Activated naive CD8-positive, alpha-beta T cell treated with anti-CD3 and anti-CD28 coated beads, Interleukin-2, amount 10 ng/mL, durations not matched to agents 7 days and 5 days (primary cell): ENCODE results near the gene KCNJ14. TPM values are rescaled to one million over a fixed set of nuclear protein-coding genes. Genes with fewer than 3 reads are reported as not detected.
A peak's percentile ranks its signal among the peaks of the same experiment; 100 is the strongest.

Source experiments
- ATAC-seq: fragments of 150-1000 bp; cut with Tn5 transposase; one replicate; pipeline ENCODE4 v1.10.0; 2021; ENCODE audit warnings: low read depth, moderate library complexity
- POLR2A ChIA-PET: fragments of 350-600 bp; sonication (Branson Sonifier 250); formaldehyde crosslinking; loops from one replicate; lab custom pipeline; 2021; ENCODE audit warnings: antibody characterized with exemption; lab: Charles Lee
- DNase-seq: peaks from one replicate; pipeline ENCODE4 v3.0.0; 2021
- H3K27ac Mint-ChIP-seq: one replicate; pipeline ENCODE4 v1.8.0; 2022; ENCODE audit warnings: mild to moderate bottlenecking, mixed read lengths
- H3K27me3 Mint-ChIP-seq: one replicate; pipeline ENCODE4 v1.8.0; 2022; ENCODE audit warnings: mild to moderate bottlenecking, moderate library complexity, mixed read lengths
- H3K36me3 Mint-ChIP-seq: one replicate; pipeline ENCODE4 v1.8.0; 2021; ENCODE audit warnings: mild to moderate bottlenecking, mixed read lengths
- H3K4me1 Mint-ChIP-seq: one replicate; pipeline ENCODE4 v1.8.0; 2021; ENCODE audit warnings: mixed read lengths
- H3K4me3 Mint-ChIP-seq: one replicate; pipeline ENCODE4 v1.8.0; 2022; ENCODE audit warnings: mild to moderate bottlenecking, moderate library complexity, mixed read lengths
- H3K9me3 Mint-ChIP-seq: one replicate; pipeline ENCODE4 v1.8.0; 2021; ENCODE audit warnings: mixed read lengths
- total RNA-seq, 2 experiments: library from RNA; stranded (reverse); gene quantifications; one replicate each; pipeline ENCODE4 v1.2.3, GENCODE V29; 2021

Gene KCNJ14
- total RNA-seq, 2 experiments from 2014 or later, result 1.4 TPM

- no peak for DNase-seq
- no peak for ATAC-seq
- Mint-ChIP-seq H3K4me1 (peaks cover 9% of the 10 kb centered on the region), H3K9me3 (no peaks in the 10 kb centered on the region), H3K36me3 (no peaks in the 10 kb centered on the region), H3K27ac (no peak overlapping the region), H3K27me3 (no peaks in the 10 kb centered on the region), H3K4me3 (no peak overlapping the region)
- POLR2A ChIA-PET, result no interaction called here
Measured at GRCh38 chr19:48512504-48513288, 57.3 kb downstream of the KCNJ14 start.

GRCh38 chr19:48513289-48514122, 58.1 kb downstream of the KCNJ14 start:
- Mint-ChIP-seq H3K36me3 (no peaks in the 10 kb centered on the region), H3K4me1 (peaks cover 9% of the 10 kb centered on the region), H3K4me3 (no peak overlapping the region), H3K9me3 (no peaks in the 10 kb centered on the region), H3K27me3 (no peaks in the 10 kb centered on the region), H3K27ac (peak overlapping the region; percentile 57)
- ATAC-seq, result peak; percentile 78
- DNase-seq, result peak; percentile 71
- POLR2A ChIA-PET, result interaction anchor here (0.6 to 1.0 kb wide), 2 partner anchors 11 to 221 kb away, joined by 3 read pairs; no protein-coding TSS in a partner anchor

GRCh38 chr19:48514123-48514458, 58.7 kb downstream of the KCNJ14 start:
- no peaks in the 10 kb centered on the region for H3K36me3 Mint-ChIP-seq
- no peak overlapping the region for H3K4me3 Mint-ChIP-seq
- peak overlapping the region; percentile 57 for H3K27ac Mint-ChIP-seq
- DNase-seq (no peak), ATAC-seq (no peak)
- POLR2A ChIA-PET, result interaction anchor here (0.6 to 1.0 kb wide), 2 partner anchors 12 to 221 kb away, joined by 3 read pairs; no protein-coding TSS in a partner anchor
- H3K27me3 Mint-ChIP-seq, result no peaks in the 10 kb centered on the region
- no peaks in the 10 kb centered on the region for H3K9me3 Mint-ChIP-seq
- H3K4me1 Mint-ChIP-seq, result peaks cover 9% of the 10 kb centered on the region

GRCh38 chr19:48516536-48516935, 61.2 kb downstream of the KCNJ14 start:
- no peaks in the 10 kb centered on the region for H3K36me3 Mint-ChIP-seq
- no peak overlapping the region for H3K4me3 Mint-ChIP-seq
- POLR2A ChIA-PET, result no interaction called here
- H3K27ac Mint-ChIP-seq, result no peak overlapping the region
- H3K9me3 Mint-ChIP-seq, result no peaks in the 10 kb centered on the region
- DNase-seq (no peak), ATAC-seq (no peak)
- peaks cover 2% of the 10 kb centered on the region for H3K4me1 Mint-ChIP-seq
- no peaks in the 10 kb centered on the region for H3K27me3 Mint-ChIP-seq

Other genes starting within 250 kb of the KCNJ14 start
- gene CARD8, start 199.7 kb upstream of the KCNJ14 start, total RNA-seq, result 100 to 1,000 TPM; 249 to 255 TPM
- under 1 TPM in 1 of 2 experiments, not detected in 1; 0.39 TPM for gene ZNF114, start 185.5 kb upstream of the KCNJ14 start, total RNA-seq
- gene EMP3, start 130.0 kb upstream of the KCNJ14 start, total RNA-seq, result 100 to 1,000 TPM; 285 to 303 TPM
- gene TMEM143, start 91.6 kb upstream of the KCNJ14 start, total RNA-seq, result 10 to 100 TPM; 24.8 to 26.1 TPM
- under 1 TPM in 1 of 2 experiments, not detected in 1; 0.30 TPM for gene SYNGR4, start 91.2 kb upstream of the KCNJ14 start, total RNA-seq
- 10 to 100 TPM; 75.8 to 75.9 TPM for gene KDELR1, start 64.0 kb upstream of the KCNJ14 start, total RNA-seq
- gene GRIN2D, start 61.9 kb upstream of the KCNJ14 start, total RNA-seq, result under 1 TPM; 0.14 to 0.17 TPM
- gene GRWD1, start 9.6 kb upstream of the KCNJ14 start, total RNA-seq, result 10 to 100 TPM; 31.3 to 36.0 TPM
- 10 to 100 TPM; 57.6 to 59.1 TPM for gene CYTH2, start 13.8 kb downstream of the KCNJ14 start, total RNA-seq
- gene LMTK3, start 56.3 kb downstream of the KCNJ14 start, total RNA-seq, result 10 to 100 TPM; 10.2 to 12.8 TPM
- gene SULT2B1, start 96.6 kb downstream of the KCNJ14 start, total RNA-seq, result not detected
- not detected for gene SPACA4, start 151.2 kb downstream of the KCNJ14 start, total RNA-seq
- gene FAM83E, start 159.5 kb downstream of the KCNJ14 start, total RNA-seq, result 1 to 10 TPM; 2.7 to 3.6 TPM
- 1,000 to 10,000 TPM; 1,565 to 1,587 TPM for gene RPL18, start 163.6 kb downstream of the KCNJ14 start, total RNA-seq
- gene SPHK2, start 163.9 kb downstream of the KCNJ14 start, total RNA-seq, result 10 to 100 TPM; 31.4 to 31.8 TPM
- 10 to 100 TPM; 34.0 to 34.8 TPM for gene DBP, start 181.8 kb downstream of the KCNJ14 start, total RNA-seq
- 10 to 100 TPM in 1 of 2 experiments, 1 to 10 TPM in 1; 9.7 to 10.4 TPM for gene CA11, start 190.6 kb downstream of the KCNJ14 start, total RNA-seq
- gene NTN5, start 217.4 kb downstream of the KCNJ14 start, total RNA-seq, result 1 to 10 TPM; 1.8 to 2.3 TPM
- not detected for gene FUT2, start 240.4 kb downstream of the KCNJ14 start, total RNA-seq